GM18861 (cell line): ENCODE measurements around the gene MYL9.

Source experiments
- ATAC-seq: cut with Tn5 transposase; IDR thresholded peaks from one replicate; pipeline ENCODE4 v1.9.1; 2021; ENCODE audit not compliant: unreplicated experiment

The MYL9 gene

GRCh38 chr20:36525620-36526365, 15.5 kb upstream of the MYL9 start:
- ATAC-seq: no peak

- ATAC-seq: no peak
Observed at GRCh38 chr20:36526521-36527011, 14.8 kb upstream of the MYL9 start.

GRCh38 chr20:36527331-36528125, 13.8 kb upstream of the MYL9 start:
- no peak for ATAC-seq

- no peak for ATAC-seq
Observed at GRCh38 chr20:36528176-36528874, 13.0 kb upstream of the MYL9 start.

- ATAC-seq: no peak
Observed at GRCh38 chr20:36528875-36529417, 12.4 kb upstream of the MYL9 start.

- no peak for ATAC-seq
Observed at GRCh38 chr20:36532388-36532787, 8.9 kb upstream of the MYL9 start.

GRCh38 chr20:36532822-36533221, 8.5 kb upstream of the MYL9 start:
- ATAC-seq: no peak

- ATAC-seq: no peak
Observed at GRCh38 chr20:36538026-36538722, 3.1 kb upstream of the MYL9 start.

GRCh38 chr20:36540551-36541211, 638 bp upstream of the MYL9 start:
- no peak for ATAC-seq

GRCh38 chr20:36541768-36542488, 609 bp downstream of the MYL9 start:
- no peak for ATAC-seq

- ATAC-seq: no peak
Observed at GRCh38 chr20:36542516-36543183, 1.3 kb downstream of the MYL9 start.

GRCh38 chr20:36543184-36544133, 2.1 kb downstream of the MYL9 start:
- no peak for ATAC-seq

- no peak for ATAC-seq
Observed at GRCh38 chr20:36544134-36545018, 3.1 kb downstream of the MYL9 start.

GRCh38 chr20:36546111-36546736, 4.9 kb downstream of the MYL9 start:
- ATAC-seq: no peak

- ATAC-seq: no peak
Observed at GRCh38 chr20:36547186-36548005, 6.1 kb downstream of the MYL9 start.

- no peak for ATAC-seq
Observed at GRCh38 chr20:36548006-36548315, 6.6 kb downstream of the MYL9 start.
